Measurements from ENCODE around the gene TREH.
"Not testable (repeated sequence)": the region's sequence is repeated elsewhere in the genome, so short reads cannot be mapped to it uniquely, and the experiment has no call there.

The TREH gene

DNA sequence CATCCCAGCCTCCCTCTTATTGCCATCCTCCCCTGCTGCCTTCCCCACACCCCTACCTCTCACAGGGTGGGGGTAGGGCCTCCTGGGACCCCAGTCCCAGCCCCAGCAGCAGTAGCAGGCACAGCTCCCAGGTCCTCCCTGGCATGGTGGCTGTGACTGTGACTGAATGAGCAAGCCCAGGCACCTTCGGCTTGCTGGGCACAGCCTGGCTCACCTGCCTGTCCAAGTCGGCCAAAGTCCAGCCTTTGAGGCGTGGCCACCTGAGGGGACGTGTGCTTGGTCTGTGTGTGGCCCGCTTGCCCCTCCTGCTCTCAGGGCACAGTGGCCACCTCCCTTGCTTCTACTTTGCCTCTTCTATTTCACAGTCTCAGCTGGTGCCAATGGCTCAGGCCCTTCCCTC, at the start of gene TREH:
TREH (minus strand) TSS at position 168 of the 400 bp plus-strand sequence; CDS start at position 145, 23 bp downstream.
- no peak for DNase-seq (ENCODE audit: low read depth in 1 of 2, low spot score in 1 of 2)

DNA sequence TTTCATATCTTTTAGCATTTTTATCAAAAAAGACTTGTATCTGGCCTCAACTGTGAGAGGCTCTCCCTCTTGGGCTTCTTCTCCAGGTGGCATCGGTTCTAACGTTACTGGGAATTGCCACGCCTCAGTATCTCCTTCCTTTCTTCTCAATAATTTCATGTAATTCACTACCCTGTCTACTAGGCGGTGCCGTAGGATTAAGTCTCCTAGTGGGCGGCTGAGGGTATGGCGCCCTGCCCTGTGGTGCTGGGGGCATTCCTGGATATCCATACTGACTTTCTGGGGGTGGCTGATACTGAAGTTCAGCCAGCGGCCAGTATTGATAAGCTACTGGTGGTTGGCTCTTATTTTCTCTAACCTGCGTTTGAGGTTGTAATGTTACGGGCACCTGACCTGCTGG, 48.7 kb upstream of the TREH start:
- not testable (repeated sequence) for DNase-seq (ENCODE audit: low read depth in 1 of 2, low spot score in 1 of 2)

DNA sequence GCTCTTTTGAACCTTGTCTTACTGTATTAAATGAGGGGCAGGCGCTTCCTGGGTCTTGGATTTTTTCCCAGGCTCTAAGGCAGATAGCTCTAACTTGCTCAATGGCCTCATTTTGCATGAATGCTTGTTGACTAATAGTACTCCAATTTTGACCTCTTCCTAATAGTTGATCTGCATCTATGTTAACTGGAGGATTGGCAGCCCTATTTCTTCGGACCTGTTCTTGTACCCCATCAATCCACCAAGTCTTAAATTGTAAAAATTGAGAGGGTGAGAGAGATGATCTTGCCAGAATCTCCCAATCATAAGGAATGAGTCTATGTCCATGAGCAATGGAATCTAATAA, 48.2 kb upstream of the TREH start:
- not testable (repeated sequence) for DNase-seq (ENCODE audit: low read depth in 1 of 2, low spot score in 1 of 2)

DNA sequence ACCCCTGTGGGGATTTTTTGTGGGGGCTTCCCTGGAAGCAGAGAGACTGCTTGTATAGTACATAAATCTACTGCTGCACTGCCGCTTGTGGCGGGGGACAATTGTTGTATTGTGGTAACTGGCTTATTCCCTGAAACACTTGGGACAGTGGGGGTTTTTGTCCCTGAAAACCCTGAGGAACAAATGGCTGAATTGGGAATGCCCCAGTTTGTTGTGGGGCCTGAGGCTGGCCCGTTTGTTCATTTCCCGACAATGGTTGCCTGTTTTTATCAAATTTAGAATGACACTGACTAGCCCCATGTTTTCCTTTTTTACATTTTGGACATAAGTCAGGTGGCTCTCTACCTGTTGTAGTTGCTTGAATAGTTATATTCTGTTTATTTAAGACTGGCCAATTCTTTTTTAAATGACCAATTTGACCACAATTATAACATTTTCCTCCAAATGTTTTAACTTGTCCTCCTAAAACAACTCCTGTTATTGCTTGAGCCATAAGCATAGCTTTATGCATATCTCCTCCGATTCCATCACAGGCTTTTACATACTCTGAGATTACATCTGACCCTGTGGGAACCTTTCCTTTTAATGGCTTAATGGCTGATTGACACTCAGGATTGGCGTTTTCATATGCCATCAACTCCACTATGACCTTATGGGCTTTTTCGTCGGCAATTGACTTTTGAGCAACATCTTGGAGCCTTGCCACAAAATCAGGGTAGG, 47.7 kb upstream of the TREH start:
- not testable (repeated sequence) for DNase-seq (ENCODE audit: low read depth in 1 of 2, low spot score in 1 of 2)

DNA sequence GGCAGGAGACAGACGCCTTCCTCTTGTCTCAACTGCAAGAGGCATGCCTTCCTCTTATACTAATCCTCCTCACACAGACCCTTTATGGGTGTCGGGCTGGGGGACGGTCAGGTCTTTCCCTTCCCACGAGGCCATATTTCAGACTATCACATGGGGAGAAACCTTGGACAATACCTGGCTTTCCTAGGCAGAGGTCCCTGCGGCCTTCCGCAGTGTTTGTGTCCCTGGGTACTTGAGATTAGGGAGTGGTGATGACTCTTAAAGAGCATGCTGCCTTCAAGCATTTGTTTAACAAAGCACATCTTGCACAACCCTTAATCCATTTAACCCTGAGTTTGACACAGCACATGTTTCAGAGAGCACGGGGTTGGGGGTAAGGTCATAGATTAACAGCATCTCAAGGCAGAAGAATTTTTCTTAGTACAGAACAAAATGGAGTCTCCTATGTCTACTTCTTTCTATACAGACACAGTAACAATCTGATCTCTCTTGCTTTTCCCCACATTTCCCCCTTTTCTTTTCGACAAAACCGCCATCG, 42.1 kb upstream of the TREH start:
- DNase-seq (ENCODE audit: low read depth in 1 of 2, low spot score in 1 of 2) = not testable (repeated sequence)

GRCh38 chr11:118720740-118721139, 41.3 kb upstream of the TREH start:
- not testable (repeated sequence) for DNase-seq (ENCODE audit: low read depth in 1 of 2, low spot score in 1 of 2)

GRCh38 chr11:118720078-118720477, 40.6 kb upstream of the TREH start:
- not testable (repeated sequence) for DNase-seq (ENCODE audit: low read depth in 1 of 2, low spot score in 1 of 2)

DNA sequence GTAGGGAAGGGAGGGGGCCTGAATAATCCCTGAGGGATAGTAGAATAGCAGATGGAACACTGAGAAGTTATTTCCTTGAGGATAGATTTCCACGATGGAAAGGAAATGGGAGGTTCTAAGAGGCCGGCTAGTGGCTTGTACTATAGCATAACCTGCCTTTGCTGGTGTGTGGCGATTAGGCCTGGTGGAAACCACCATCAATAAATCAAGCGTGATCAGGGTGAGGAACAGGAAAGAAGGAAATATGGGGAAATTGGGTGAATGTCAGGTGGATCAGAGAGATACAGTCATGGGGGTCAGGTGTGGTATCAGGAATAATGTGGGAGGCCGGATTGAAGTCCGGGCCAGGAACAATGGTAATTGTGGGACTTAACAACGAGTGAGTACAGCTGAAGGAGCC, 39.1 kb upstream of the TREH start:
- DNase-seq (ENCODE audit: low read depth in 1 of 2, low spot score in 1 of 2) = not testable (repeated sequence)

- not testable (repeated sequence) for DNase-seq (ENCODE audit: low read depth in 1 of 2, low spot score in 1 of 2)
These were observed 38.3 kb upstream of the TREH start for GRCh38 chr11:118717733-118718132.

DNA sequence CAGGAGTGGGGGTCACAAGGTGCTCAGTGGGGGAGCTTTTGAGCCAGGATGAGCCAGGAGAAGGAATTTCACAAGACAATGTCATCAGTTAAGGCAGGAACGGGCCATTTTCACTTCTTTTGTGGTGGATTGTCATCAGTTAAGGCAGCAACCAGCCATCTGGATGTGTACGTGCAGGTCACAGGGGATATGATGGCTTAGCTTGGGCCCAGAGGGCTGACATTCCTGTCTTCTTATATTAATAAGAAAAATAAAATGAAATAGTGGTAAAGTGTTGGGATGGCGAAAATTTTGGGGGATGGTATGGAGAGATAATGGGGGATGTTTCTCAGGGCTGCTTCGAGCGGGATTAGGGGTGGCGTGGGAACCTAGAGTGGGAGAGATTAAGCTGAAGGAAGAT, 37.8 kb upstream of the TREH start:
- DNase-seq (ENCODE audit: low read depth in 1 of 2, low spot score in 1 of 2) = not testable (repeated sequence)

DNA sequence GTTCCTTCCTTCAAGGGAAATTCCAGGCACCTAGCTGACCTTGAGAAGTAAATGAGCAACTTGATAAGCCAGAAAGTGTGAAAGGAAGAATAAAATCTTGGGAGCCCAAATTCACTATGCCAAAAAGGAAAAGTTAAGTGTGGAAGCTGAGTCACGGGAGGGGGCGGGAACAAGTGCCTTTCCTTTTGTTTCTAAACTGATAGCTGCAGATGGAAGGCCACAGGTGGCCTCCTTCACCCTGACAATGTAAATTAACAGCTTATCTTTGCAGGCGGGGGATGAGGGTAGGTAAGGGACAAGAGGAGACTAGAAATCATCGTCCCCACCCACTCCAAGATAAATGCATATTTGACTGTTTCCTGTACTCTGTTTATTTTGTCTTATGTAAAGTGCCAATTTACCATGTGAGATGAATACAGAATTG, 36.4 kb upstream of the TREH start:
- no peak for DNase-seq (ENCODE audit: low read depth in 1 of 2, low spot score in 1 of 2)

DNA sequence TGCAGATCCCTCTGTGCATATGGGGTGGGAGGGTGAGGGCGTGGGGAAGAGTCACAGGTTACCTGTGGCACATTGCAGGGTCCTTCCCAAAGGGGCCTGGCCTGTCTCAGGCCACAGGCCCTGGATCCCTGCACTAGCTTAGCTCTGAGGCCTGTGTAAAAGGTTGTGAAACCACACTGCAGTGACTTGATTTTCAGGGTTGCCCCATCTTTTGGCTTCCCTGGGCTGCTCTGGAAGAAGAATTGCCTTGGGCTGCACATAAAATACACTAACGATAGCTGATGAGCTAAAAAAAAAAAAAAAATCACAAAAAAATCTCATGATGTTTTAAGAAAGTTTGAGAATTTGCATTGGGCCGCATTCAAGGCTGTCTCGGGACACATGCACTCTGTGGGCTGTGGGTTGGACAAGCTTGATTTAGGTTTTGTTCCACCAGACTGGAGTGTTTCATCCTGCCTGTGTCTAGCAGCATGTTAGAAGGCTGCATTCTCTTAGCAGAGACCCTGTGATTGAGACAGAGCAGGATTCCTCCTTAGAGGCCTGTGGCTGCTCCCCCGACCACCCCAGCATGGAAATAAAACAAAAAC, 35.9 kb upstream of the TREH start:
- no peak for DNase-seq (ENCODE audit: low read depth in 1 of 2, low spot score in 1 of 2)

- DNase-seq (ENCODE audit: low read depth in 1 of 2, low spot score in 1 of 2) = no peak
These were observed 35.4 kb upstream of the TREH start for GRCh38 chr11:118714816-118715215.

DNA sequence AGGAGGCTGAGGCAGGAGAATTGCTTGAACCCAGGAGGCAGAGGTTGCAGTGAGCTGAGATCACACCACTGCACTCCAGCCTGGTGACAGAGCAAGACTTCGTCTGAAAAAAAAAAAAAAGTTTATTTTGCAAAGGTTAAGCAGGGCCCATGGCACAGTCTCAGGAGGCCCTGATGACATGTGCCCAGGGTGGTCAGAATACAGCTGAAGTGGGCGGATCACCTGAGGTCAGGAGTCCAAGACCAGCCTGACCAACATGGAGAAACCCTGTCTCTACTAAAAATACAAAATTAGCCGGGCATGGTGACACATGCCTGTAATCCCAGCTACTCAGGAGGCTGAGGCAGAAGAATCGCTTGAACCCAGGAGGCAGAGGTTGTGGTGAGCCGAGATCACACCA, 35.0 kb upstream of the TREH start:
- not testable (repeated sequence) for DNase-seq (ENCODE audit: low read depth in 1 of 2, low spot score in 1 of 2)

DNA sequence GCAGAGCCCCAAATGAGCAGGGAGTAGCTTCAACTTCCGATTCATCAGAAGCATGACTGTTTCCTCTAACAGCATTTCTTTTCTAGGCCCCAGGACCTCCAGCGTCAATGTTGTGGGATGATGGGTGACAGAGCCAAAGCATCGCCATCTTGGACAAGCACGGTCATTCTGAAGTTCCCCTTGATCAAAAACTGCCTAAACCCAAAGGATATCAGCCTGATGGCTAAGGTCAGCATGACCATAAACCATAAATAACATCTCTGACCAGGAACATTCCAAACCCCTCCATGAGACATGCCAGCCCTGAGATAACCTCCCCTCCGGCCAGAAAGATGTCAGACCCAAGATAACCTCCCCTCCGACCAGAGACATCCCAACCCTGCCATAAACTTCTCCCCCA, 28.8 kb upstream of the TREH start:
- DNase-seq (ENCODE audit: low read depth in 1 of 2, low spot score in 1 of 2) = no peak

DNA sequence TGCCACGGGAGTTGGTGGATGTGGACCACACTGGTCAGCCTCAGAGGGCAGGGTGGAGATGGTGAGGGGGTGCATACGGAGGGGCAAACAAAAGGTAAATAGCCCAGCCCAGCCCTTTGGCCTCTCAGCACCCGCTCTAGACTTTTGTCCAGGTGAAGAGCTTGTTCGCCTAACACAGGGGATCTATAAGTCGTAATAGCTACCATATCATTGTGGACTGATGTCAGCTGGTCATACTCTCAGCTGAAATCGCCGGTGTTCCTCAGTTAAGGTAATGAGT, 27.0 kb upstream of the TREH start:
- no peak for DNase-seq (ENCODE audit: low read depth in 1 of 2, low spot score in 1 of 2)

GRCh38 chr11:118705791-118706545, 26.5 kb upstream of the TREH start:
- DNase-seq (ENCODE audit: low read depth in 1 of 2, low spot score in 1 of 2) = no peak

DNA sequence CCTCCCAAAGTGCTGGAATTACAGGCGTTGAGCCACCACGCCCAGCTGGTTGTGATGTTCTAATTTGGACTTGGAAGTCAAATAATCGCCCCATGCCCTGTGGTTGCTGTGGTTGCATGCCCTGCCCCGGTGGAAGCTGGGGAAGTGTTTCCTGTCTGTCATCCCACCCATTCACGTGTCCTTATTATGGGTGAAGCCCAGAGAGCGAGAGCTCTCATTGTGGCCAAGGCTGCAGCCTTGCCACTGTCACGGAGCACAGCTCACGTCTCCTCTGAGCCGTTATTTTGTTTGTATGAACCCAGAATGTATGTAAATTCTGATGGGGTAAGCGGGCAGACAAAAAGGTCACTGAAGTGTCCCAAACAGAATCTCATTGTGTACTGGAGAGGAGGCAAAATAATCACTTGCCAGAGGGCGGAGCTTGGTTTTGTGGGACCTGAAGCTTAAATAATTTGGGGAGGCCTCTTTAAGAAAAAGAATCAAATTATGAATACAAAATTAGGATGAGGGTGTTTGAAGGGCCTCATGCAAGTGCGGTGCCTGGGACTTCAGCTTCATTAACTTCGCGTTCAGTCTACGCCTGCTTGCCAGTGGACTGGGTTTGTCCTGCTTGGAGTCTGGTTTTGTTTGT, 25.8 kb upstream of the TREH start:
- peak in 1 of 2 donors; percentile 11 for DNase-seq (ENCODE audit: low read depth in 1 of 2, low spot score in 1 of 2)

GRCh38 chr11:118703563-118704106, 24.2 kb upstream of the TREH start:
- no peak for DNase-seq (ENCODE audit: low read depth in 1 of 2, low spot score in 1 of 2)

- DNase-seq (ENCODE audit: low read depth in 1 of 2, low spot score in 1 of 2) = peak in 1 of 2 donors; percentile 34
These were observed 20.2 kb upstream of the TREH start for GRCh38 chr11:118699506-118700220.

DNA sequence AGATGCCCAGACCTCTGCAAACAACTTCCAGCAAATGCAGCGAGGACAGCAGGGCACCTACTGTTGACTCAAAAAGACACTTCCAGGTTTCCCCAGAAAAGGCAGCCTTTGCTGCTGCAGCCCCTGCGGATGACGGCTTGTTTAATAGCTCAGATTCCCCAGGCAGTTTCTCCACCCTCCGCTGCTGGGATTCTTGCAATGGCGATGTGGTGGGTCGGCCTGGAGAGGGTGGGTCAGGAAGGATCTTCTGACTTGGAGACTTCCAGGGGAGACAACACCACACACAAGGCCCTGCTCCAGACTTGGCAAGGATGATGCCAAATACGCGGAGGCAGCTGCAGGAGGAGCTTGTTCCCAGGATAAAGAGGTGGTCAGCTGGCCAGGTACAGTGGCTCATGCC, 17.9 kb upstream of the TREH start:
- no peak for DNase-seq (ENCODE audit: low read depth in 1 of 2, low spot score in 1 of 2)

All from stimulated activated CD4-positive, alpha-beta T cell treated with anti-CD3 and anti-CD28 coated beads, Interleukin-15, amount 100 ng/mL, for 1 hour (primary cell).